Stimulated activated naive B cell treated with anti-CD40 and anti-IgM and Interleukin-4, amounts not matched to agents 10 μg/mL and 1 μg/mL and 100 μg/mL, for 72 hours (primary cell): ENCODE results near the gene MINAR1.

Experiments used
- ATAC-seq, 2 donors: fragments of 150-1000 bp; cut with Tn5 transposase; replicated peaks; 2 replicates each; pipeline ENCODE4 v1.10.0; 2021; ENCODE audit warnings: moderate library complexity in 1 of 2
- DNase-seq: peaks from one replicate; pipeline ENCODE4 v3.0.0; 2021
- H3K27ac Mint-ChIP-seq: one replicate; pipeline ENCODE4 v1.8.0; 2022; ENCODE audit warnings: mild to moderate bottlenecking, mixed read lengths
- H3K27me3 Mint-ChIP-seq, 2 donors: one replicate each; pipeline ENCODE4 v1.8.0; 2022; ENCODE audit warnings: mixed read lengths in 2 of 2
- H3K36me3 Mint-ChIP-seq, 2 donors: one replicate each; pipeline ENCODE4 v1.8.0; 2022; ENCODE audit warnings: mixed read lengths in 2 of 2, mild to moderate bottlenecking in 1 of 2
- H3K4me1 Mint-ChIP-seq, 2 donors: one replicate each; pipeline ENCODE4 v1.8.0; 2022; ENCODE audit warnings: mixed read lengths in 2 of 2, mild to moderate bottlenecking in 1 of 2
- H3K4me3 Mint-ChIP-seq, 2 donors: one replicate each; pipeline ENCODE4 v1.8.0; 2022; ENCODE audit warnings: mild to moderate bottlenecking in 2 of 2, mixed read lengths in 2 of 2, moderate library complexity in 1 of 2
- H3K9me3 Mint-ChIP-seq, 2 donors: one replicate each; pipeline ENCODE4 v1.8.0; 2022; ENCODE audit warnings: mixed read lengths in 2 of 2, mild to moderate bottlenecking in 1 of 2

MINAR1 gene

GRCh38 chr15:79466488-79466887 lies 34.4 kb downstream of the MINAR1 start:
- ATAC-seq (no peak), DNase-seq (no peak)
- Mint-ChIP-seq H3K27me3 (peaks cover 0 to 6% of the 10 kb centered on the region in 2 donors), H3K4me3 (no peak overlapping the region), H3K36me3 (peaks cover 0 to 3% of the 10 kb centered on the region in 2 donors), H3K4me1 (no peaks in the 10 kb centered on the region), H3K27ac (no peak overlapping the region), H3K9me3 (no peaks in the 10 kb centered on the region)

DNA sequence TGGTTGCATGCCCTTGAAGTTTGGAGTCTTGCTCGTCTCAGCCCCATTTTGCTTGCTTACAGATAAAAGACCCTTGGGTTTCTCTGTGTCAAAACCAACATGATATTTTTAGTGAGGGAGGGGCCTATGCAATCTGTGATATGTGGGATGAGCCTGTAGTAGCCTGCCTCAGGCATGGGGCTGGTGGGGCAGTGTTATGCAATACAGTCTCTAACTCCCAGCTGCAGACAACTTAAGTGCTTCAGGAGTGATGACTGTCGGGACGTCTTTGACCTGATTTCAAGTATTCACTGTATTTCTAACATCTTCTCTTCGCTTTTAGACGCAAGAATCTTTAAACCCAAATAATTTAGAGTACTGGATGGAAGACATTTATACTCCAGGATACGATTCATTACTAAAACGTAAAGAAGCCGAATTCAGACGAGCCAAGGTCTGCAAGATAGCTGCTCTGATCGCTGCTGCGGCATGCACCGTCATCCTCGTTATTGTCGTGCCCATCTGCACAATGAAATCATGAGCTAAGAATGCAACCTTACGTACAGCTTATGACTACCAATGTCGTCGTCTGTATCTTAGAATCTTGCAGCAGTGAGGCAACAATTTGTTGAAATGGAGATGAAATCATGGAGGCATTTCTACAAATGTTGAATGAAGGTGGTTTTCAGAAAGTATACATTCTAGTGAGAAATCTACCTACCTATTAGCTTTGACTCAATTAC lies 35.9 kb downstream of the MINAR1 start:
- Mint-ChIP-seq H3K27ac (no peak overlapping the region), H3K9me3 (no peaks in the 10 kb centered on the region), H3K36me3 (peaks cover 0 to 3% of the 10 kb centered on the region in 2 donors), H3K4me1 (no peaks in the 10 kb centered on the region), H3K4me3 (no peak overlapping the region), H3K27me3 (no peaks in the 10 kb centered on the region)
- DNase-seq (no peak), ATAC-seq (no peak)

DNA sequence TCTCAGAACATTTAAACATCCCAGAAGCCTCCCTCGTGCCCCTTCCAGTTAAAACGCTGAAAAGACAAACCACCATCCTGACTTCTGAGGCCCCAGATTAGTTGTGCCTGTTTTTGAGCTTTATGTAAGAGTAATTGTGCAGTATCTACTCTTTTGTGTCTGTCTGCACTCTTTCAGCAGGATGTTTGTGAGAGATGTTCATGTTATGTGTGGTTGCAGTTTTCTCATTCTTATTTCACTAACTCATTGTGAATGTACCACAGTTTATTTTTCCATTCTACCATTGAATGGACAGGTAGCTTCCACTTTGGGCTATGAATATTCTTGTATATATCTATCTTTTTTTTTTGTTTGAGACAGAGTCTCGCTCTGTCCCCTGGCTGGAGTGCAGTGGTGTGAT lies 40.3 kb downstream of the MINAR1 start:
- Mint-ChIP-seq H3K4me1 (no peaks in the 10 kb centered on the region), H3K27me3 (peaks cover 0 to 4% of the 10 kb centered on the region in 2 donors), H3K9me3 (no peaks in the 10 kb centered on the region), H3K4me3 (no peak overlapping the region), H3K27ac (no peak overlapping the region), H3K36me3 (peaks cover 0 to 3% of the 10 kb centered on the region in 2 donors)
- ATAC-seq, result no peak
- no peak for DNase-seq

- Mint-ChIP-seq H3K9me3 (no peaks in the 10 kb centered on the region), H3K36me3 (no peaks in the 10 kb centered on the region), H3K27me3 (peaks cover 0 to 7% of the 10 kb centered on the region in 2 donors), H3K4me3 (no peak overlapping the region), H3K4me1 (no peaks in the 10 kb centered on the region), H3K27ac (no peak overlapping the region)
- no peak for DNase-seq
- no peak for ATAC-seq
Observed at GRCh38 chr15:79474252-79474651, 42.1 kb downstream of the MINAR1 start.

- no peaks in the 10 kb centered on the region for H3K36me3 Mint-ChIP-seq
- no peaks in the 10 kb centered on the region for H3K9me3 Mint-ChIP-seq
- no peak for ATAC-seq
- no peak overlapping the region for H3K27ac Mint-ChIP-seq
- no peak for DNase-seq
- H3K4me1 Mint-ChIP-seq, result no peaks in the 10 kb centered on the region
- peaks cover 0 to 7% of the 10 kb centered on the region in 2 donors for H3K27me3 Mint-ChIP-seq
- H3K4me3 Mint-ChIP-seq, result no peak overlapping the region
Observed at GRCh38 chr15:79475306-79475705, 43.2 kb downstream of the MINAR1 start.

DNA sequence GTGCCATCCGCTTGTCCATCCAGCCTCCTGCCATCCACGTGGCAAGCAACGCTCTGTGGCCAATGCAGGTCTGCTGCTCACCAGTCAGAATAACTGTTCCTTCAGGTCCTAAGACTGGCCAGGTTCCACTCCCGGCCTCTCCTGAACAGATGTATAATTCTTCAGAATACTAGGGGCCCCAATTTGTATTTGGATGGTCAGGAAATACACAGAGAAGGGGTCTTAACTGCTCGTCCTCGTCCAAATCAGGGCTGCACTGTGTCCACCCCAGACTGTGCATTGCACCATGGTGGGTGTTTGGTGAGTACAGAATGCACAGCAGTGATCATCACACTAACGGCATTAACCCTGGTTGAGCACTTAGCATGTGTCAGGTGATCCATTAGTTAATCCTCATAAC lies 46.0 kb downstream of the MINAR1 start:
- no peaks in the 10 kb centered on the region for H3K36me3 Mint-ChIP-seq
- DNase-seq (no peak), ATAC-seq (no peak)
- no peak overlapping the region for H3K4me3 Mint-ChIP-seq
- no peaks in the 10 kb centered on the region for H3K4me1 Mint-ChIP-seq
- no peak overlapping the region for H3K27ac Mint-ChIP-seq
- peaks cover 0 to 2% of the 10 kb centered on the region in 2 donors for H3K9me3 Mint-ChIP-seq
- peaks cover 3 to 7% of the 10 kb centered on the region in 2 donors for H3K27me3 Mint-ChIP-seq

- Mint-ChIP-seq H3K4me1 (no peaks in the 10 kb centered on the region), H3K27ac (no peak overlapping the region), H3K4me3 (no peak overlapping the region), H3K36me3 (no peaks in the 10 kb centered on the region), H3K27me3 (peaks cover 7 to 13% of the 10 kb centered on the region in 2 donors), H3K9me3 (peaks cover 0 to 2% of the 10 kb centered on the region in 2 donors)
- ATAC-seq (no peak), DNase-seq (no peak)
Observed at GRCh38 chr15:79479616-79480015, 47.5 kb downstream of the MINAR1 start.

- H3K27me3 Mint-ChIP-seq, result peaks cover 3 to 13% of the 10 kb centered on the region in 2 donors
- ATAC-seq, result no peak
- no peak overlapping the region for H3K4me3 Mint-ChIP-seq
- no peak overlapping the region for H3K27ac Mint-ChIP-seq
- DNase-seq, result no peak
- no peaks in the 10 kb centered on the region for H3K4me1 Mint-ChIP-seq
- H3K36me3 Mint-ChIP-seq, result no peaks in the 10 kb centered on the region
- H3K9me3 Mint-ChIP-seq, result peaks cover 0 to 2% of the 10 kb centered on the region in 2 donors
Observed at GRCh38 chr15:79481793-79482192, 49.7 kb downstream of the MINAR1 start.
